HCT116 (cell line): Measurements from ENCODE around the gene SLC40A1.

ENCODE experiments used
- EZH2 ChIP-seq: fragments of 200-600 bp; sonication (generic); IDR thresholded peaks from 2 replicates; pipeline ENCODE4 v1.6.1; 2017; ENCODE audit warnings: antibody characterized with exemption, mixed run types
- POLR2A ChIP-seq: IDR thresholded peaks from 2 replicates; pipeline ENCODE4 v1.7.0; 2011; ENCODE audit warnings: borderline replicate concordance; ENCODE audit not compliant: insufficient read depth, insufficient read length; ENCODE audit errors: extremely low read depth
- TF ChIP-seq, protein P1 (sequence below), 3 experiments: fragments of 200-600 bp in 1 of 3; sonication (generic) in 1 of 3; IDR thresholded peaks in 2 of 3; conservative IDR thresholded peaks in 1 of 3; 2 replicates each; pipeline ENCODE4 v1.5.1; 2012 to 2017; ENCODE audit warnings: low read depth in 2 of 3, low read length in 2 of 3, antibody characterized with exemption in 1 of 3, borderline replicate concordance in 1 of 3, control low read depth in 1 of 3, mild to moderate bottlenecking in 1 of 3, mixed read lengths in 1 of 3, mixed run types in 1 of 3, moderate library complexity in 1 of 3; ENCODE audit not compliant: insufficient read depth in 1 of 3

DNA sequence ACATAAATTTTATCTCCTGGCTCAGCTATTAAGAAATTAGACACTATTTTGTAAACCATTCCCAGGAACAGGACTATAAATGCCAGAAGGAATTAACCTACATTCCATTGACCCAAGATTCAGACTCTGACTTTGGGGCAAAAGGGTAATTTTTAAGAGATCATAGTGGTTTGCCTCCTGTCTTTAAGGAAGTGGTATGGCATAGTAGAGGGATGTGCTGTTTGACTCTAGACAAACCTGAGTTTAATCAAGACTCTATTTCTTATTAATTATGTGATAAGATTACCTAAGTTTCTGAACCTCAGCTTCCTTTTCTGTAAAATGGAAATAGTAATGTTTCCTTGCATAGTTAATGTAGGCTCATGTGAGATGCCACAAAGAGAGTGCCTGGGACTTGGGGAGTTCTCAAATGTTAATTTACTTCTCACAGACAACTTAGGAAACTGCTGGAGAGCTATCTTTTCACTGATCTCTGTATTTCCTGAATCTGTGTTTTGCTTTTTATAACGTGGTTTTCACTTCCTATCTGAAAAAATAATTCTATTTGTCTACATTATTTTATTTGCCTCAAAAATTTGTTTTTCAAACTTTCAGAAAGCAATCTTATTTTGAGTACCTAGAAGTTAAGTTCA lies 11.9 kb upstream of the SLC40A1 start:
- TF ChIP-seq, protein P1, sequence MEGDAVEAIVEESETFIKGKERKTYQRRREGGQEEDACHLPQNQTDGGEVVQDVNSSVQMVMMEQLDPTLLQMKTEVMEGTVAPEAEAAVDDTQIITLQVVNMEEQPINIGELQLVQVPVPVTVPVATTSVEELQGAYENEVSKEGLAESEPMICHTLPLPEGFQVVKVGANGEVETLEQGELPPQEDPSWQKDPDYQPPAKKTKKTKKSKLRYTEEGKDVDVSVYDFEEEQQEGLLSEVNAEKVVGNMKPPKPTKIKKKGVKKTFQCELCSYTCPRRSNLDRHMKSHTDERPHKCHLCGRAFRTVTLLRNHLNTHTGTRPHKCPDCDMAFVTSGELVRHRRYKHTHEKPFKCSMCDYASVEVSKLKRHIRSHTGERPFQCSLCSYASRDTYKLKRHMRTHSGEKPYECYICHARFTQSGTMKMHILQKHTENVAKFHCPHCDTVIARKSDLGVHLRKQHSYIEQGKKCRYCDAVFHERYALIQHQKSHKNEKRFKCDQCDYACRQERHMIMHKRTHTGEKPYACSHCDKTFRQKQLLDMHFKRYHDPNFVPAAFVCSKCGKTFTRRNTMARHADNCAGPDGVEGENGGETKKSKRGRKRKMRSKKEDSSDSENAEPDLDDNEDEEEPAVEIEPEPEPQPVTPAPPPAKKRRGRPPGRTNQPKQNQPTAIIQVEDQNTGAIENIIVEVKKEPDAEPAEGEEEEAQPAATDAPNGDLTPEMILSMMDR (IDR thresholded peaks at IDR 0.05 in 2 of 3, conservative IDR thresholded peaks at IDR 0.05 in 1 of 3; ENCODE audit: borderline replicate concordance in 1 of 3, insufficient read depth in 1 of 3, low read depth in 2 of 3, low read length in 2 of 3), result no peak
- TF ChIP-seq POLR2A (no peak), EZH2 (no peak)
